Measurements from ENCODE around the gene LMO7.
"Not testable (repeated sequence)": the region's sequence is repeated elsewhere in the genome, so short reads cannot be mapped to it uniquely, and the experiment has no call there.

LMO7 gene

GRCh38 chr13:75782985-75783384, 146.9 kb downstream of the LMO7 start:
- DNase-seq: peak; percentile 48

- no peak for DNase-seq
Measured at GRCh38 chr13:75784003-75784402, 147.9 kb downstream of the LMO7 start.

- no peak for DNase-seq
Measured at GRCh38 chr13:75785130-75785529, 149.0 kb downstream of the LMO7 start.

GRCh38 chr13:75787249-75787928, 151.3 kb downstream of the LMO7 start:
- peak; percentile 76 for DNase-seq

- peak; percentile 90 for DNase-seq
Measured at GRCh38 chr13:75788481-75788981, 152.4 kb downstream of the LMO7 start.

- DNase-seq: no peak
Measured at GRCh38 chr13:75789451-75790197, 153.5 kb downstream of the LMO7 start.

- no peak for DNase-seq
Measured at GRCh38 chr13:75790198-75790970, 154.3 kb downstream of the LMO7 start.

GRCh38 chr13:75792526-75793187, 156.5 kb downstream of the LMO7 start:
- no peak for DNase-seq

GRCh38 chr13:75793188-75793567, 157.0 kb downstream of the LMO7 start:
- not testable (repeated sequence) for DNase-seq

- DNase-seq: no peak
Measured at GRCh38 chr13:75794663-75795062, 158.5 kb downstream of the LMO7 start.

GRCh38 chr13:75795274-75795673, 159.1 kb downstream of the LMO7 start:
- no peak for DNase-seq

GRCh38 chr13:75796825-75797224, 160.7 kb downstream of the LMO7 start:
- DNase-seq: no peak

GRCh38 chr13:75797239-75797638, 161.1 kb downstream of the LMO7 start:
- DNase-seq: no peak

GRCh38 chr13:75797719-75798118, 161.6 kb downstream of the LMO7 start:
- no peak for DNase-seq

- DNase-seq: peak; percentile 63
Measured at GRCh38 chr13:75798353-75799255, 162.5 kb downstream of the LMO7 start.

- no peak for DNase-seq
Measured at GRCh38 chr13:75800545-75800944, 164.4 kb downstream of the LMO7 start.

GRCh38 chr13:75801388-75801945, 165.3 kb downstream of the LMO7 start:
- no peak for DNase-seq

- DNase-seq: no peak
Measured at GRCh38 chr13:75802161-75802560, 166.0 kb downstream of the LMO7 start.

- no peak for DNase-seq
Measured at GRCh38 chr13:75803164-75803611, 167.1 kb downstream of the LMO7 start.

GRCh38 chr13:75804054-75804453, 167.9 kb downstream of the LMO7 start:
- no peak for DNase-seq

GRCh38 chr13:75804605-75805004, 168.5 kb downstream of the LMO7 start:
- DNase-seq: no peak

All from fibroblast of skin of right quadriceps (primary cell).